ENCODE measurements around the gene NBPF4.
"Not testable (repeated sequence)": the region's sequence is repeated elsewhere in the genome, so short reads cannot be mapped to it uniquely, and the experiment has no call there.

Gene NBPF4

DNA sequence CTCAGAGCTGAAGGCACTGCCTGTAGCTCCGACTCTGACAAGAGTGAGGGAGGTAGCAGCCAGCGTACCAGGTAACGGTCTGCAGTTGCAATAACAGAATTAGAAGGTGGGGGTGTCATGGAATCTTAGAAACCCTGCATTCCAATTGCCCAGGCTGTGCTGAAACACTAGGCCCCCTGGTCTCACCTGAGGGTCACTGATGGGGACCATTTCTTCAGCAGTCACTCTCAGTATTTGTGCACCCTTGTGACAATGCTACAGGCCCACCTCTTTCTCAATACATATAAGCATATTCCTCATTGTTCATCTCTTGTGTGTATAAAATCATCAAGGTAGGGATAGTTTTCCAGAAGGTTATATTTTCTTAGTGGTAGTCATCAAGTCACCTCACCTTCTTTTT is at the start of gene NBPF4:
TSS of gene NBPF4 (minus strand) at position 101 of the 400 bp plus-strand sequence. CDS start 315 bp downstream, outside the sequence.
- TF ChIP-seq GATA3, GATA2 (IDR thresholded peaks at IDR 0.05; ENCODE audit: low read depth, low read length): not testable (repeated sequence)

DNA sequence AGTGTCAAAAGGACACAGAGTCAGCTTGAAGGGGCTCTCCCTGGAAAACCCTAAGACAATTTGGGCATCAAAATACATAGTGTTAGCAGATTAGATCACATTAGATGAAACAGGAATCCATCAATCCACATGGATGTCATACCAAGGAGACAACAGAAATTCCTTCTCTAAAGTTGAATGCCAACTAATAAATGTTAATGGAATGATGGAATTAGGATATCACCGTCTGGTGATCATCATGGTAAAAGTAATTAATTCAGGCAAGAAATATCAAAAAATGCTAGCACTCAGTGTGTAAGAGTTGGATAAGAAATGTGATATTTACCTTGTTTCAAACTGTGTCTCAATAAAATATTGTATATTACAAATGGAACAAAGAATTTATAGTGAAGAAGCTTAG is 32.9 kb downstream of the NBPF4 start:
- TF ChIP-seq GATA2 (IDR thresholded peaks at IDR 0.05; ENCODE audit: low read depth, low read length) (no peak), GATA3 (IDR thresholded peaks at IDR 0.05; ENCODE audit: low read depth, low read length) (no peak)

DNA sequence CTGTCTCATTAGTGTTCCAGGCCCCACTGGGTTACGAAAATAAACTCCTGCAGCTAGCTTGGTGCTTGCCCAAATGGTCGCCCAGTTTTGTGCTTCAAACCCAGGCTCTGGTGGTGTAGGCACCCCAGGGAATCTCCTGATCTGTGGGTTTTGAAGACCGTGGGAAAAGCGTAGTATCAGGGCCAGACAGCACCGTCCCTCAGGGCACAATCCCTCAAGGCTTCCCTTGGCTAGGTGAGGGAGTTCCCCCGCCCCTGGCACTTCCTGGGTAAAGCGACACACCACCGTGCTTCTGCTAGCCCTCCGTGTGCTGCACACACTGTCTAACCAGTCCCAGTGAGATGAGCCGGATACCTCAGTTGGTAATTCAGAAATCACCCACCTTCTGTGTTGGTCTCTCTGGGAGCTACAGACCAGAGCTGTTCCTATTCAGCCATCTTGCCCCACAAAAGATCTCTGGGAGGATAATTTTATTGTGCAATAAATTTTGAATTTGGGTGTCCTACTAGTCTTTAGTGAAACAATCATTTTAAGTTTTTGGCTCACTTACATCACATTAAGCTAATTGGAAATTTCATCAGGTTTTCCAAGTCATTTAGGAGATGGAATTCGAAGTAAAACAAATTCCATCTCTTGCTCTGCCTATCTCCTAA is 34.3 kb downstream of the NBPF4 start:
- no peak for TF ChIP-seq GATA3 (IDR thresholded peaks at IDR 0.05; ENCODE audit: low read depth, low read length)
- no peak for TF ChIP-seq GATA2 (IDR thresholded peaks at IDR 0.05; ENCODE audit: low read depth, low read length)

- TF ChIP-seq GATA3 (IDR thresholded peaks at IDR 0.05; ENCODE audit: low read depth, low read length): no peak
- no peak for TF ChIP-seq GATA2 (IDR thresholded peaks at IDR 0.05; ENCODE audit: low read depth, low read length)
These were observed 35.0 kb downstream of the NBPF4 start for GRCh38 chr1:108208724-108209446.

- no peak for TF ChIP-seq GATA3 (IDR thresholded peaks at IDR 0.05; ENCODE audit: low read depth, low read length)
- no peak for TF ChIP-seq GATA2 (IDR thresholded peaks at IDR 0.05; ENCODE audit: low read depth, low read length)
These were observed 42.2 kb downstream of the NBPF4 start for GRCh38 chr1:108201687-108202086.

DNA sequence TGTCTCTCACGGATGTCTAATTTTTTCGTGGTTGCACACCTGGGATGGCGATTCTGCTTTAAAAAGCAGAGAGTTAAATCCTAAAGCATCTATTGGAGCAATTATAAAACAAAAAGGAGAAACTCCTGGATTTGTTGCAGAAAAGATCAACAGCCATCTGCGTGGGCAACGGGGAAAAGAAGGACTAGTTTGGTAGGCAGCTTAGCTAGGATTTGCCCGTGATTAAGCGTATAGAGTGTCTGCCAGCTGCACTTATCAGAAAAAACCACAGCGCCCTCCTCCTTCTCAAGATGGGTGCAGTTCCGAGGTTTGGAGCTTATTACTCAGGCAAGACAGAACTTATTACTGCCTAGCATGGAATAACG is 43.2 kb downstream of the NBPF4 start:
- no peak for TF ChIP-seq GATA3 (IDR thresholded peaks at IDR 0.05; ENCODE audit: low read depth, low read length)
- TF ChIP-seq GATA2 (IDR thresholded peaks at IDR 0.05; ENCODE audit: low read depth, low read length): no peak

DNA sequence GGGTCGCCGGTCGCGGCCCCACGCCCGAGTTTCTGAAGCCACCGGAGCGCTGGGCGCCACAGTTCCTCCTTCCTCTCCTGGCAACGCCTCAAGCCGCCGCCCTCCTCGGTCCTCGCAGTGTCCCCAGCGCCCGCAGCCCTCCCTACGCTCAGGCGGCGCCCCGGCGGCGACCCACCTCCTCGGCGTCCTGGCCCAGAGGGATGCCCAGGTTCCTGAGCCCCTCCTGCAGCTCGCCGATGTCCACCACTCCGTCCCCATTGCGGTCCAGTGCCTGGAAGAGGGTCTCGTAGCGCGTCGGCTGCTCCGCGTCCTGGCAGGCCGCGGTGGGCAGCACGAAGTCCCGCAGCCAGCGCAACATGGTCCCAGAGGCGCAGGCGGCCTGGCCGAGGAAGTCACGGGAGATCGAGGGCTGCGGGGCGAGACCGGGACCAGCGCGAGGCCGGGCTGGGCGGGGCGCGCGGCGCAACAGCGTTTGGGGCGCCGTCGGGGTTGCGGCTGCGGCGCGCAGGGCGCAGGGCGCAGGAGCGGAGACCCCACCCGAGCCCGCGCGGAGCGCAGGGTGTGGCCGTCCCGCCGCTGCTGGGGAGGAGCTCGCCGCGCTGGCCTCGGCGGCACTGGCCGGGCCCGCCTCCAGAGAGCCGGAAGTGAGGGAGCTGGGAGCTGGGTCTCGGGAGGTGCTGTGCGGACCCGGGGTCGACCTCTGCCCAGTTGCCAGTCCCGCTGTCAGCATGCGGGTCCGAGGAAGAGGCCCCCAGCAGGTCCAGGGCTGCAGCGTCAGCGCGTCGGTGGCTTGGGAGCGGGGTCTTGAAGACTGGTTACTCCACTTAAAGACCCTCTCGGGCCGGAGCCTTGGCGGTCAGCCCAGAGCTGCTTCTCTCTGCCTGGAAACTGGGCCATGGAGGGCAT is 43.8 kb downstream of the NBPF4 start, which contains the start of gene SLC25A24:
TSS of gene SLC25A24 (minus strand) at position 563 of the 906 bp plus-strand sequence. CDS start at position 358, 205 bp downstream.
- TF ChIP-seq GATA3 (IDR thresholded peaks at IDR 0.05; ENCODE audit: low read depth, low read length) (no peak), GATA2 (IDR thresholded peaks at IDR 0.05; ENCODE audit: low read depth, low read length) (no peak)

GRCh38 chr1:108199201-108199691 is 44.6 kb downstream of the NBPF4 start:
- TF ChIP-seq GATA2 (IDR thresholded peaks at IDR 0.05; ENCODE audit: low read depth, low read length) (no peak), GATA3 (IDR thresholded peaks at IDR 0.05; ENCODE audit: low read depth, low read length) (no peak)

DNA sequence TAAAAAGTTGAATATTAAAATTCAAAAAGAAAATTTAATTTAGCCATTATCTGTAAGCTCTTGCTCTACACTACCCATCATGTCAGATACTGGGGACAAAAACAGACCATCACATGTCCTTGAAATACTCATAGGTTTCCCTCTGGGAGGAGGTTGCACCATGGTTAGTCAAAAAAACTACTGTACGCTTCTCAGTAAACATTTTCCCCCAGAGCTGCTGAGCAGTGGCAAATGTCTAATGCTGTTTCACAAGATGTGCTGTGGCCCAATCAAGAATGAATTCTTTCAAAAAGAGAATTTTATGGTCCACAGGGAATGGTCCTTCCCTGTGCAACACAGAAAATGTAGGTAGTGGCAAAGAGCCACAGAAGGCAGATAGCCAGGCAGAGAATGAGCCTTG is 49.8 kb downstream of the NBPF4 start:
- TF ChIP-seq GATA2 (IDR thresholded peaks at IDR 0.05; ENCODE audit: low read depth, low read length) (no peak), GATA3 (IDR thresholded peaks at IDR 0.05; ENCODE audit: low read depth, low read length) (no peak)

GRCh38 chr1:108193333-108193732 is 50.5 kb downstream of the NBPF4 start:
- no peak for TF ChIP-seq GATA3 (IDR thresholded peaks at IDR 0.05; ENCODE audit: low read depth, low read length)
- no peak for TF ChIP-seq GATA2 (IDR thresholded peaks at IDR 0.05; ENCODE audit: low read depth, low read length)

DNA sequence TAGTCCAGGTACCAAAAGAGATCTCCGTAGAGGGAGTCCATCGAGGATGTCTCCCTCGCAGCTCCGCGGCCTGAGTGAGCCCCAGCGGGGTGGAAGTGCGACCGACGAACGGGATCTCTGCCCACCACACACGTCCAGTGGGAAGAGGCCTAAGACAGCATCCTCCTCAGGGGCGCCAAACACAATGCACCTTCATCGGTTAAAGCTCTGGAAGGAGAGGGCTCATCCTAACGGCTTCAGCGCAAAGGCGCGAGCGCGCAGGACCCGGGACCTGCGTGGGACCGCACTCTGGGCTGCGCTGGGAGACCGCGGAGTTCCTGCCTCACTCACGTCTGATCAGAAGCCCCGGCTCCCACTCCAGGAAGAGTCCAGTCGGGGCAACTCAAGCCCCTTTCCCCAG is 51.3 kb downstream of the NBPF4 start:
- TF ChIP-seq GATA3 (IDR thresholded peaks at IDR 0.05; ENCODE audit: low read depth, low read length) (no peak), GATA2 (IDR thresholded peaks at IDR 0.05; ENCODE audit: low read depth, low read length) (no peak)

- TF ChIP-seq GATA2 (IDR thresholded peaks at IDR 0.05; ENCODE audit: low read depth, low read length) (no peak), GATA3 (IDR thresholded peaks at IDR 0.05; ENCODE audit: low read depth, low read length) (no peak)
These were observed 53.0 kb downstream of the NBPF4 start for GRCh38 chr1:108190686-108191416.

GRCh38 chr1:108190001-108190634 is 53.8 kb downstream of the NBPF4 start:
- no peak for TF ChIP-seq GATA2 (IDR thresholded peaks at IDR 0.05; ENCODE audit: low read depth, low read length)
- no peak for TF ChIP-seq GATA3 (IDR thresholded peaks at IDR 0.05; ENCODE audit: low read depth, low read length)
